DND-41 (cell line): Measurements from ENCODE around the gene IGF2BP2.

Source experiments
- ATAC-seq: fragments of 200-7000 bp; cut with Tn5 transposase; 3 replicates; pipeline ENCODE4 v1.9.1; 2021; ENCODE audit warnings: low read depth; ENCODE audit not compliant: insufficient read depth
- DNase-seq: peaks from one replicate; pipeline ENCODE4 v3.0.0-alpha.2; 2020
- H2AFZ ChIP-seq: 2 replicates; pipeline ENCODE4 v1.6.0; 2012; ENCODE audit warnings: low read depth, low read length
- H3K27ac ChIP-seq: 2 replicates; pipeline ENCODE4 v1.5.1; 2012; ENCODE audit warnings: low read length, inconsistent platforms
- H3K27me3 ChIP-seq: fragments of 200-600 bp; sonication (generic); 2 replicates; pipeline ENCODE4 v1.6.0; 2012; ENCODE audit warnings: low read length, mild to moderate bottlenecking, inconsistent platforms; ENCODE audit not compliant: insufficient read depth, poor library complexity
- H3K36me3 ChIP-seq: 2 replicates; pipeline ENCODE4 v1.5.1; 2012; ENCODE audit warnings: low read length, inconsistent platforms; ENCODE audit not compliant: insufficient read depth
- H3K4me1 ChIP-seq: 2 replicates; pipeline ENCODE4 v1.5.1; 2012; ENCODE audit warnings: mild to moderate bottlenecking, low read length; ENCODE audit not compliant: insufficient read depth
- H3K4me2 ChIP-seq: 2 replicates; pipeline ENCODE4 v1.6.0; 2012; ENCODE audit warnings: mild to moderate bottlenecking, moderate library complexity, low read length, inconsistent platforms; ENCODE audit not compliant: insufficient read depth
- H3K4me3 ChIP-seq, 2 experiments: fragments of 200-600 bp in 1 of 2; shearing (Covaris generic) in 1 of 2; 2 replicates each; pipeline ENCODE4 v1.5.1; 2012 to 2016; ENCODE audit warnings: inconsistent platforms in 2 of 2, low read length in 2 of 2, mild to moderate bottlenecking in 2 of 2, low read depth in 1 of 2, moderate library complexity in 1 of 2
- H3K79me2 ChIP-seq: 2 replicates; pipeline ENCODE4 v1.6.0; 2012; ENCODE audit warnings: low read length, inconsistent platforms; ENCODE audit not compliant: insufficient read depth
- H3K9ac ChIP-seq: 2 replicates; pipeline ENCODE4 v1.6.0; 2012; ENCODE audit warnings: low read depth, mild to moderate bottlenecking, inconsistent platforms, low read length, moderate library complexity
- H3K9me3 ChIP-seq: 2 replicates; pipeline ENCODE4 v1.5.1; 2012; ENCODE audit warnings: low read length, moderate library complexity, mild to moderate bottlenecking, inconsistent platforms; ENCODE audit not compliant: insufficient read depth, severe bottlenecking
- H4K20me1 ChIP-seq: 2 replicates; pipeline ENCODE4 v1.6.0; 2012; ENCODE audit warnings: low read length; ENCODE audit not compliant: insufficient read depth
- CTCF ChIP-seq: IDR thresholded peaks from 2 replicates; pipeline ENCODE4 v1.5.1; 2012; ENCODE audit warnings: borderline replicate concordance, low read length, moderate library complexity, mild to moderate bottlenecking; ENCODE audit not compliant: poor library complexity, severe bottlenecking; ENCODE audit errors: extremely low read depth
- EZH2 ChIP-seq: IDR thresholded peaks from 3 replicates; pipeline ENCODE4 v1.6.1; 2012; ENCODE audit warnings: borderline replicate concordance, low read depth, mild to moderate bottlenecking, moderate library complexity, low read length, inconsistent platforms; ENCODE audit not compliant: severe bottlenecking

Gene IGF2BP2

GRCh38 chr3:185718736-185719593, 105.9 kb downstream of the IGF2BP2 start:
- Histone ChIP-seq H4K20me1 (no peaks in the 10 kb centered on the region), H3K27ac (no peak overlapping the region), H3K36me3 (no peaks in the 10 kb centered on the region), H3K4me1 (no peaks in the 10 kb centered on the region), H3K9me3 (no peaks in the 10 kb centered on the region), H2AFZ (no peak overlapping the region), H3K79me2 (no peaks in the 10 kb centered on the region), H3K9ac (no peak overlapping the region), H3K4me2 (no peak overlapping the region), H3K27me3 (peaks cover 11% of the 10 kb centered on the region), H3K4me3 (no peak overlapping the region)
- no peak for TF ChIP-seq CTCF
- TF ChIP-seq EZH2, result no peak
- ATAC-seq, result no peak
- no peak for DNase-seq

- H3K4me1 ChIP-seq, result no peaks in the 10 kb centered on the region
These were observed 107.0 kb downstream of the IGF2BP2 start for GRCh38 chr3:185717627-185718402.

GRCh38 chr3:185717121-185717520, 107.7 kb downstream of the IGF2BP2 start:
- DNase-seq (no peak), ATAC-seq (no peak)
- Histone ChIP-seq H3K4me2 (no peak overlapping the region), H3K27ac (no peak overlapping the region), H4K20me1 (no peaks in the 10 kb centered on the region), H3K9me3 (no peaks in the 10 kb centered on the region), H2AFZ (no peak overlapping the region), H3K4me3 (no peak overlapping the region), H3K36me3 (no peaks in the 10 kb centered on the region), H3K27me3 (peaks cover 6% of the 10 kb centered on the region), H3K9ac (no peak overlapping the region), H3K4me1 (no peaks in the 10 kb centered on the region), H3K79me2 (no peaks in the 10 kb centered on the region)
- TF ChIP-seq CTCF, result no peak
- TF ChIP-seq EZH2, result no peak

More at GRCh38 chr3:185717627-185718402, 107.0 kb downstream of the IGF2BP2 start:
- H3K4me2 ChIP-seq, result no peak overlapping the region
- no peak overlapping the region for H3K4me3 ChIP-seq
- H2AFZ ChIP-seq, result no peak overlapping the region
- peaks cover 6% of the 10 kb centered on the region for H3K27me3 ChIP-seq
- DNase-seq, result no peak
- H3K27ac ChIP-seq, result no peak overlapping the region
- no peaks in the 10 kb centered on the region for H3K79me2 ChIP-seq
- H3K9ac ChIP-seq, result no peak overlapping the region
- H3K36me3 ChIP-seq, result no peaks in the 10 kb centered on the region
- no peak for ATAC-seq
- no peak for TF ChIP-seq CTCF
- TF ChIP-seq EZH2, result no peak
- H4K20me1 ChIP-seq, result no peaks in the 10 kb centered on the region
- H3K9me3 ChIP-seq, result no peaks in the 10 kb centered on the region
